ENCODE measurements around the gene KLRC2. TPM values are rescaled to one million over a fixed set of nuclear protein-coding genes. Genes with fewer than 3 reads are reported as not detected.
"Not testable (repeated sequence)": the region's sequence is repeated elsewhere in the genome, so short reads cannot be mapped to it uniquely, and the experiment has no call there.

Gene KLRC2
- total and polyA plus RNA-seq, 2 experiments from 2014 or later: not detected

DNA sequence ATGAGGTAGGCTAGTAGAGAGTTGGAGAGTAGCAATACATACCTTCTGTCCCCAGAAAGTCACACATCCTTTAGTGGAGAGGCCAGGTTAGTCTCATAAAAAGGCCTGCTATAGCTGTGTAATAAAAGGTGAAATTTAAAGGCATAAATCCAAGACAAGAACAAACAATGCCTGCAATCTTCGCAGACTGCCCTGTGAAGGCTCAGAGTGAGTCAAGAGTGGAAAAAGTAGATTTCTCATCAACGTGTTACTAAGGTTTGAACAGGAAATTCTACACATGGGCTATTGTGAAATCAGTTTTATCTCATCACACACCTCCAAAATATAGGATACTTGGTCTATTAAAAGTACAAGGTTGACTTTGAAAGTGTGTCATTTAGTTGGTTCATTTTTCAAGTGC is 17.3 kb upstream of the KLRC2 start, which contains the start of gene KLRC1 (continued):
- TF ChIP-seq, protein P1, sequence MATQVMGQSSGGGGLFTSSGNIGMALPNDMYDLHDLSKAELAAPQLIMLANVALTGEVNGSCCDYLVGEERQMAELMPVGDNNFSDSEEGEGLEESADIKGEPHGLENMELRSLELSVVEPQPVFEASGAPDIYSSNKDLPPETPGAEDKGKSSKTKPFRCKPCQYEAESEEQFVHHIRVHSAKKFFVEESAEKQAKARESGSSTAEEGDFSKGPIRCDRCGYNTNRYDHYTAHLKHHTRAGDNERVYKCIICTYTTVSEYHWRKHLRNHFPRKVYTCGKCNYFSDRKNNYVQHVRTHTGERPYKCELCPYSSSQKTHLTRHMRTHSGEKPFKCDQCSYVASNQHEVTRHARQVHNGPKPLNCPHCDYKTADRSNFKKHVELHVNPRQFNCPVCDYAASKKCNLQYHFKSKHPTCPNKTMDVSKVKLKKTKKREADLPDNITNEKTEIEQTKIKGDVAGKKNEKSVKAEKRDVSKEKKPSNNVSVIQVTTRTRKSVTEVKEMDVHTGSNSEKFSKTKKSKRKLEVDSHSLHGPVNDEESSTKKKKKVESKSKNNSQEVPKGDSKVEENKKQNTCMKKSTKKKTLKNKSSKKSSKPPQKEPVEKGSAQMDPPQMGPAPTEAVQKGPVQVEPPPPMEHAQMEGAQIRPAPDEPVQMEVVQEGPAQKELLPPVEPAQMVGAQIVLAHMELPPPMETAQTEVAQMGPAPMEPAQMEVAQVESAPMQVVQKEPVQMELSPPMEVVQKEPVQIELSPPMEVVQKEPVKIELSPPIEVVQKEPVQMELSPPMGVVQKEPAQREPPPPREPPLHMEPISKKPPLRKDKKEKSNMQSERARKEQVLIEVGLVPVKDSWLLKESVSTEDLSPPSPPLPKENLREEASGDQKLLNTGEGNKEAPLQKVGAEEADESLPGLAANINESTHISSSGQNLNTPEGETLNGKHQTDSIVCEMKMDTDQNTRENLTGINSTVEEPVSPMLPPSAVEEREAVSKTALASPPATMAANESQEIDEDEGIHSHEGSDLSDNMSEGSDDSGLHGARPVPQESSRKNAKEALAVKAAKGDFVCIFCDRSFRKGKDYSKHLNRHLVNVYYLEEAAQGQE (IDR thresholded peaks at IDR 0.05; ENCODE audit: unreplicated experiment): no peak
- TF ChIP-seq, protein P2, sequence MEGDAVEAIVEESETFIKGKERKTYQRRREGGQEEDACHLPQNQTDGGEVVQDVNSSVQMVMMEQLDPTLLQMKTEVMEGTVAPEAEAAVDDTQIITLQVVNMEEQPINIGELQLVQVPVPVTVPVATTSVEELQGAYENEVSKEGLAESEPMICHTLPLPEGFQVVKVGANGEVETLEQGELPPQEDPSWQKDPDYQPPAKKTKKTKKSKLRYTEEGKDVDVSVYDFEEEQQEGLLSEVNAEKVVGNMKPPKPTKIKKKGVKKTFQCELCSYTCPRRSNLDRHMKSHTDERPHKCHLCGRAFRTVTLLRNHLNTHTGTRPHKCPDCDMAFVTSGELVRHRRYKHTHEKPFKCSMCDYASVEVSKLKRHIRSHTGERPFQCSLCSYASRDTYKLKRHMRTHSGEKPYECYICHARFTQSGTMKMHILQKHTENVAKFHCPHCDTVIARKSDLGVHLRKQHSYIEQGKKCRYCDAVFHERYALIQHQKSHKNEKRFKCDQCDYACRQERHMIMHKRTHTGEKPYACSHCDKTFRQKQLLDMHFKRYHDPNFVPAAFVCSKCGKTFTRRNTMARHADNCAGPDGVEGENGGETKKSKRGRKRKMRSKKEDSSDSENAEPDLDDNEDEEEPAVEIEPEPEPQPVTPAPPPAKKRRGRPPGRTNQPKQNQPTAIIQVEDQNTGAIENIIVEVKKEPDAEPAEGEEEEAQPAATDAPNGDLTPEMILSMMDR (conservative IDR thresholded peaks at IDR 0.05; ENCODE audit: low read depth in 2 of 2): no peak
- TF ChIP-seq ZNF331 (CRISPR knock-in tag; IDR thresholded peaks at IDR 0.05; ENCODE audit: low read depth) (no peak), CREB1 (CRISPR knock-in tag; IDR thresholded peaks at IDR 0.05; ENCODE audit: low read depth) (no peak), EZH2phosphoT487 (IDR thresholded peaks at IDR 0.05; ENCODE audit: unreplicated experiment) (no peak), ZNF114 (CRISPR knock-in tag; IDR thresholded peaks at IDR 0.05) (no peak), JUNB (IDR thresholded peaks at IDR 0.05; ENCODE audit: unreplicated experiment) (no peak)

DNA sequence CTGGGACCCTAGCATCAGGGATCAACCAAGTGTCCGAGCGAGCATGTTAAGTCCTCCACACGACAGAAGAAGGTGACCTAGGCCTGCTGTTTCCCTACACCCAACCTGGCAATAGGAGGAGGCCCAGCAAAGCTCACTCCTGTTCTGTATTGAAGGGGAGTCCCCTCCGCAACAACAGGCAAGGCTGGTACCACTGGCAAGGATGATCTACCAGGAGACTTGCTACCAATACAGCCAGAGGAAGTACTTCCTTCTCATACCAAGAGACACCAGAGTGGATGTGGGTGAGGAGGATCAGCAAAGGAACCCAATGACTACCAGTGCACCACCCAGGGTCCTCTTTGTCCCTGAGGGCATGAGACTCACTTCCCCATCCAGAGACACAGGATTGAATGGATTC is 12.4 kb upstream of the KLRC2 start:
- no peak overlapping the region for H3K4me3 Mint-ChIP-seq
- H2AFZ ChIP-seq: no peak overlapping the region

DNA sequence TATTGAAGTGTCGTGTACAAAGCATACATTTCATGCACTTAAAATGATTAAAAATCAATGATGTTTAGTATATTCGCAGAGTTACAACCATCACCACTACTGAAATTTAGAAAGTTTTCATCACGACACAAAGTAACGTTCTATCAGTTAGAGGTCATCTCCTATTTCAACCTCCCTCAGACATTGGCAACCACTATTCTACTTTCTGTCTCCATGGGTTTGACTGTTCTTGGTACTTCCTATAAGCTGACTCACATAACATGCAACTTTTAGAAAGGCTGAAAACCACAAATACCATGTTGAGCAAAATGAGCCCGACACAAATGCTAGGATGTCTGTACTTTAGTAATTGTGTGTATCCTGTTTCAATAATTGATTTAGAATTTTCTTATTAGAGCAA is 10.2 kb upstream of the KLRC2 start:
- H3K9me2 ChIP-seq (ENCODE audit: insufficient read depth); H3K9me3 Mint-ChIP-seq; H3K4me2 ChIP-seq; DNase-seq (ENCODE audit: low spot score); H2AFZ ChIP-seq; H3K27ac ChIP-seq (ENCODE audit: low read depth); H3K36me3 ChIP-seq (ENCODE audit: insufficient read depth); H3K79me2 ChIP-seq (replicated peaks; ENCODE audit: insufficient read depth); H3K4me3 ChIP-seq; H3F3A ChIP-seq (replicated peaks; ENCODE audit: low read depth); H3K36me3 Mint-ChIP-seq (ENCODE audit: low read depth); H3K4me1 Mint-ChIP-seq; H3K27me3 ChIP-seq (ENCODE audit: insufficient read depth); H3K27me3 Mint-ChIP-seq (ENCODE audit: insufficient read depth, low read depth, poor library complexity); H3K4me3 Mint-ChIP-seq; H3K4me1 ChIP-seq (ENCODE audit: insufficient read depth); H4K20me1 ChIP-seq (replicated peaks; ENCODE audit: insufficient read depth); ATAC-seq; H3K27ac Mint-ChIP-seq: not testable (repeated sequence)

More for the DNA sequence above, 12.4 kb upstream of the KLRC2 start:
- H3K4me3 ChIP-seq: no peak overlapping the region
- Mint-ChIP-seq H3K27ac (no peak overlapping the region), H3K36me3 (ENCODE audit: low read depth) (no peaks in the 10 kb centered on the region), H3K27me3 (ENCODE audit: insufficient read depth, low read depth, poor library complexity) (no peaks in the 10 kb centered on the region), H3K9me3 (no peaks in the 10 kb centered on the region), H3K4me1 (no peaks in the 10 kb centered on the region)
- no peaks in the 10 kb centered on the region for H3K4me1 ChIP-seq (ENCODE audit: insufficient read depth)
- H3K79me2 ChIP-seq (replicated peaks; ENCODE audit: insufficient read depth): no peaks in the 10 kb centered on the region
- H3K27me3 ChIP-seq (ENCODE audit: insufficient read depth): no peaks in the 10 kb centered on the region
- no peaks in the 10 kb centered on the region for H3K36me3 ChIP-seq (ENCODE audit: insufficient read depth)
- H3K4me2 ChIP-seq: no peak overlapping the region
- H3K27ac ChIP-seq (ENCODE audit: low read depth): no peak overlapping the region
- no peaks in the 10 kb centered on the region for H4K20me1 ChIP-seq (replicated peaks; ENCODE audit: insufficient read depth)
- H3F3A ChIP-seq (replicated peaks; ENCODE audit: low read depth): no peaks in the 10 kb centered on the region
- no peaks in the 10 kb centered on the region for H3K9me2 ChIP-seq (ENCODE audit: insufficient read depth)
- no peak for TF ChIP-seq JUNB (IDR thresholded peaks at IDR 0.05; ENCODE audit: unreplicated experiment)
- TF ChIP-seq EZH2 (IDR thresholded peaks at IDR 0.05; ENCODE audit: low read depth, unreplicated experiment): no peak
- no peak for TF ChIP-seq CREB1 (CRISPR knock-in tag; IDR thresholded peaks at IDR 0.05; ENCODE audit: low read depth)
- TF ChIP-seq EZH2phosphoT487 (IDR thresholded peaks at IDR 0.05; ENCODE audit: unreplicated experiment): no peak
- no peak for TF ChIP-seq ZNF114 (CRISPR knock-in tag; IDR thresholded peaks at IDR 0.05)
- TF ChIP-seq, protein P2 (conservative IDR thresholded peaks at IDR 0.05; ENCODE audit: low read depth in 2 of 2): no peak
- DNase-seq (ENCODE audit: low spot score): no peak
- no peak for ATAC-seq

DNA sequence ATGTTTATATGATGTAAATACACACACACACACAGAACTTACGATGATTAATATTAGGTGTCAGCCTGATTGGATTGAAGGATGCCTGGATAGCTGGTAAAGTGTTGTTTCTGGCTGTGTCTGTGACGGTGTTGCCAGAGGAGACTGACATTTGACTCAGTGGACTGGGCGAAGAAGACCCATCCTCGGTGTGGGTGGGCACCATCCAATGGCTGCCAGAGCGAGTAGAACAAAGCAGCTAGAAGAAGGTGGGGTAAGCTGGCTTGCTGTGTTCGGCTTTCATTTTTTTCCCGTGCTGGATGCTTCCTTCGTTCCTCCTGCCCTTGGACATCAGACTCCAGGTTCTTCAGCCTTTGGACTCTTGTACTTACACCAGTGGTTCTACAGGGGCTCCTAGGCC is 5.3 kb upstream of the KLRC2 start:
- not testable (repeated sequence) for DNase-seq (ENCODE audit: low spot score); H2AFZ ChIP-seq; H3K36me3 ChIP-seq (ENCODE audit: insufficient read depth); H3K27ac ChIP-seq (ENCODE audit: low read depth); H4K20me1 ChIP-seq (replicated peaks; ENCODE audit: insufficient read depth); H3K27ac Mint-ChIP-seq; H3K36me3 Mint-ChIP-seq (ENCODE audit: low read depth); H3K4me3 Mint-ChIP-seq; H3K4me2 ChIP-seq; H3K9me3 Mint-ChIP-seq; H3K27me3 ChIP-seq (ENCODE audit: insufficient read depth); H3F3A ChIP-seq (replicated peaks; ENCODE audit: low read depth); H3K27me3 Mint-ChIP-seq (ENCODE audit: insufficient read depth, low read depth, poor library complexity); H3K79me2 ChIP-seq (replicated peaks; ENCODE audit: insufficient read depth); H3K4me3 ChIP-seq; ATAC-seq; H3K4me1 ChIP-seq (ENCODE audit: insufficient read depth); H3K9me2 ChIP-seq (ENCODE audit: insufficient read depth); H3K4me1 Mint-ChIP-seq
